Measurements from ENCODE around the gene FCF1.

DNA sequence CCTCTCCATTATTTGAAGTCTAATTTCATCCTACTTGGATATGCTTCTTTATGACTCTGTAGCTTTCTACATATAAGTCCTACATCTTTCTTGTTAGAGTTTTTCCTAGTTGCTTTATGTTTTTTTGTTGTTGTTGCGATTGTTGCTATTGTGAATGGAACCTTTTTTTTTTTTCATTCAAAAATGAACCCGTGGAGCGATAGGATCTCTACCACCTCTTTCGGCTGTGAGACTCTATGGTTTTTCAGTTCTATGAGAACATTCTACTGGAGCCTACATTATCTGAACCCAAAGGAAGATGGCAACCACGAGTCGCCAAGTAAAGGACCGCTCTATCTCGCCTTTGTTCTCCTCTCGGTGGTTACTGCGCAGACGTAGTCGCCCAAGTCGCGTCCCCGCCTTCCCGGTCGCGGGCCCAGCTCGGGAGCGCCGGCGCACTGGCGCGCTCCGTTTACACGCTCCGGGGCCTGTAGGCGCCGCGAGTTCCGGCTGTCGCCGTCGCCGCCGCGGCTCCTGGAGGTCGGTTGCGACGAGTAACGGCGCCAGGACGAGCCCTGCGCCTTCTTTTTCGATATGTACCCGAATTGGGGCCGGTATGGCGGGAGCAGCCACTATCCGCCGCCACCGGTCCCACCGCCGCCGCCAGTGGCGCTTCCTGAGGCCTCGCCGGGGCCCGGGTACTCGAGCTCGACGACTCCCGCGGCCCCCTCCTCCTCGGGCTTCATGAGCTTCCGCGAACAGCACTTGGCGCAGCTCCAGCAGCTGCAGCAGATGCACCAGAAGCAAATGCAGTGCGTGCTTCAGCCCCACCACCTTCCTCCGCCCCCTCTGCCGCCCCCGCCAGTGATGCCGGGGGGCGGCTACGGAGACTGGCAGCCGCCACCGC lies 50.2 kb downstream of the FCF1 start, which contains the start of gene YLPM1:
- TF ChIP-seq EZH2 (IDR thresholded peaks at IDR 0.05; ENCODE audit: insufficient read depth, poor library complexity, severe bottlenecking) (no peak), EZH2phosphoT487 (IDR thresholded peaks at IDR 0.05; ENCODE audit: insufficient read depth, low read depth) (no peak)
